GM23338 (cell line): ENCODE results near the gene EPHA3. TPM values are rescaled to one million over a fixed set of nuclear protein-coding genes. Genes with fewer than 3 reads are reported as not detected.

Experiments used
- ATAC-seq: fragments of 200-7000 bp; cut with Tn5 transposase; 3 replicates; pipeline ENCODE4 v1.9.1; 2020
- DNase-seq: peaks from one replicate; pipeline ENCODE4 v3.0.0-alpha.2; 2015; ENCODE audit warnings: low spot score
- H2AFZ ChIP-seq: fragments of 200-600 bp; sonication (generic); 2 replicates; pipeline ENCODE4 v1.8.0; 2016; ENCODE audit warnings: antibody characterized with exemption, mild to moderate bottlenecking, moderate library complexity
- H3F3A ChIP-seq: fragments of 200-600 bp; sonication (generic); replicated peaks from 2 replicates; pipeline ENCODE4 v1.8.0; 2017; ENCODE audit warnings: antibody characterized with exemption, mixed run types, low read depth
- H3K27ac ChIP-seq: fragments of 200-600 bp; sonication (generic); 2 replicates; pipeline ENCODE4 v1.6.1; 2016; ENCODE audit warnings: low read depth
- H3K27me3 ChIP-seq: fragments of 200-600 bp; sonication (generic); 2 replicates; pipeline ENCODE4 v1.8.0; 2016; ENCODE audit warnings: mild to moderate bottlenecking, mixed run types, moderate library complexity; ENCODE audit not compliant: insufficient read depth
- H3K36me3 ChIP-seq: fragments of 200-600 bp; sonication (generic); 2 replicates; pipeline ENCODE4 v1.8.0; 2016; ENCODE audit warnings: mild to moderate bottlenecking; ENCODE audit not compliant: insufficient read depth
- H3K4me1 ChIP-seq: fragments of 200-600 bp; sonication (generic); 2 replicates; pipeline ENCODE4 v1.8.0; 2016; ENCODE audit warnings: mild to moderate bottlenecking, moderate library complexity; ENCODE audit not compliant: insufficient read depth
- H3K4me2 ChIP-seq: fragments of 200-600 bp; sonication (generic); 2 replicates; pipeline ENCODE4 v1.7.1; 2017; ENCODE audit warnings: mixed run types
- H3K4me3 ChIP-seq: fragments of 200-600 bp; sonication (generic); 2 replicates; pipeline ENCODE4 v1.6.1; 2016; ENCODE audit warnings: mixed run types
- H3K79me2 ChIP-seq: fragments of 200-600 bp; sonication (generic); replicated peaks from 2 replicates; pipeline ENCODE4 v1.8.0; 2017; ENCODE audit warnings: mild to moderate bottlenecking; ENCODE audit not compliant: insufficient read depth
- H3K9me2 ChIP-seq: fragments of 200-600 bp; sonication (generic); 2 replicates; pipeline ENCODE4 v1.8.0; 2017; ENCODE audit not compliant: insufficient read depth
- H4K20me1 ChIP-seq: fragments of 200-600 bp; sonication (generic); replicated peaks from 2 replicates; pipeline ENCODE4 v1.8.0; 2017; ENCODE audit warnings: mild to moderate bottlenecking; ENCODE audit not compliant: insufficient read depth
- H3K27ac Mint-ChIP-seq: 2 replicates; pipeline ENCODE4 v1.8.0; 2020; ENCODE audit warnings: inconsistent platforms, mild to moderate bottlenecking, moderate library complexity, mixed read lengths
- H3K27me3 Mint-ChIP-seq: 3 replicates; pipeline ENCODE4 v1.8.0; 2022; ENCODE audit warnings: low read depth, mild to moderate bottlenecking, moderate library complexity, mixed read lengths, inconsistent platforms; ENCODE audit not compliant: insufficient read depth, poor library complexity
- H3K36me3 Mint-ChIP-seq: 3 replicates; pipeline ENCODE4 v1.8.0; 2021; ENCODE audit warnings: low read depth, mild to moderate bottlenecking, inconsistent platforms, moderate library complexity, mixed read lengths
- H3K4me1 Mint-ChIP-seq: 3 replicates; pipeline ENCODE4 v1.8.0; 2020; ENCODE audit warnings: mild to moderate bottlenecking, inconsistent platforms, mixed read lengths
- H3K4me3 Mint-ChIP-seq: 3 replicates; pipeline ENCODE4 v1.8.0; 2021; ENCODE audit warnings: moderate library complexity, mild to moderate bottlenecking, inconsistent platforms, mixed read lengths
- H3K9me3 Mint-ChIP-seq: 3 replicates; pipeline ENCODE4 v1.8.0; 2020; ENCODE audit warnings: moderate library complexity, mild to moderate bottlenecking, inconsistent platforms, mixed read lengths
- CREB1 ChIP-seq: fragments of 250-450 bp; sonication (Bioruptor Pico); IDR thresholded peaks from 2 replicates; pipeline ENCODE4 v1.5.0; 2020; ENCODE audit warnings: low read depth, mild to moderate bottlenecking, moderate library complexity
- EZH2 ChIP-seq: fragments of 200-600 bp; sonication (generic); IDR thresholded peaks from one replicate; pipeline ENCODE4 v1.8.0; 2017; ENCODE audit warnings: antibody characterized with exemption, mild to moderate bottlenecking, low read depth; ENCODE audit not compliant: unreplicated experiment
- EZH2phosphoT487 ChIP-seq: fragments of 200-600 bp; sonication (generic); IDR thresholded peaks from one replicate; pipeline ENCODE4 v1.8.1; 2018; ENCODE audit warnings: antibody characterized with exemption; ENCODE audit not compliant: unreplicated experiment
- JUNB ChIP-seq: IDR thresholded peaks from one replicate; pipeline ENCODE4 v1.6.1; 2016; ENCODE audit warnings: antibody characterized with exemption; ENCODE audit not compliant: unreplicated experiment
- NANOG ChIP-seq: IDR thresholded peaks from 2 replicates; pipeline ENCODE4 v1.6.1; 2016; ENCODE audit warnings: antibody characterized with exemption, borderline replicate concordance
- POLR2AphosphoS5 ChIP-seq: IDR thresholded peaks from 2 replicates; pipeline ENCODE4 v1.6.1; 2016; ENCODE audit warnings: antibody characterized with exemption, low read depth
- STAT1 ChIP-seq: IDR thresholded peaks from one replicate; pipeline ENCODE4 v1.6.1; 2016; ENCODE audit warnings: antibody characterized with exemption; ENCODE audit not compliant: unreplicated experiment
- ZNF114 ChIP-seq: fragments of 250-450 bp; sonication (Bioruptor Pico); IDR thresholded peaks from 2 replicates; pipeline ENCODE4 v1.5.0; 2020; ENCODE audit warnings: mild to moderate bottlenecking, moderate library complexity
- ZNF331 ChIP-seq: fragments of 250-450 bp; sonication (Bioruptor Pico); IDR thresholded peaks from 2 replicates; pipeline ENCODE4 v1.5.0; 2020; ENCODE audit warnings: low read depth, mild to moderate bottlenecking, moderate library complexity
- polyA plus RNA-seq: library from polyadenylated mRNA; unstranded; fragments of >200 nt; fragmentation: Nextera tagmentation; extraction: Ambion mirVana; gene quantifications from 2 replicates; pipeline ENCODE4 v1.2.1, GENCODE V29; 2016
- total RNA-seq: library from RNA; depleted of rRNA; stranded (reverse); fragments of >200 nt; shearing (Covaris generic); gene quantifications from 2 replicates; pipeline ENCODE4 v1.2.3, GENCODE V29; 2014
- TF ChIP-seq, protein P1 (sequence below): fragments of 250-450 bp; sonication (Bioruptor Pico); IDR thresholded peaks from 2 replicates; pipeline ENCODE4 v1.5.0; 2020; ENCODE audit warnings: mild to moderate bottlenecking, moderate library complexity
- TF ChIP-seq, protein P2 (sequence below): IDR thresholded peaks from one replicate; pipeline ENCODE4 v1.6.1; 2018; ENCODE audit warnings: antibody characterized with exemption; ENCODE audit not compliant: unreplicated experiment
- TF ChIP-seq, protein P3 (sequence below), 2 experiments: fragments of 200-600 bp in 1 of 2; sonication (generic) in 1 of 2; conservative IDR thresholded peaks; 2 replicates each; pipeline versions ENCODE4 v1.5.1 to v1.6.1; 2016 to 2017; ENCODE audit warnings: antibody characterized with exemption in 2 of 2, low read depth in 2 of 2, mild to moderate bottlenecking in 2 of 2, moderate library complexity in 1 of 2
- TF ChIP-seq, protein P4 (sequence below): IDR thresholded peaks from 2 replicates; pipeline ENCODE4 v1.6.1; 2016; ENCODE audit warnings: antibody characterized with exemption

Gene EPHA3
- total and polyA plus RNA-seq, 2 experiments from 2014 or later = 0.05 to 0.21 TPM

DNA sequence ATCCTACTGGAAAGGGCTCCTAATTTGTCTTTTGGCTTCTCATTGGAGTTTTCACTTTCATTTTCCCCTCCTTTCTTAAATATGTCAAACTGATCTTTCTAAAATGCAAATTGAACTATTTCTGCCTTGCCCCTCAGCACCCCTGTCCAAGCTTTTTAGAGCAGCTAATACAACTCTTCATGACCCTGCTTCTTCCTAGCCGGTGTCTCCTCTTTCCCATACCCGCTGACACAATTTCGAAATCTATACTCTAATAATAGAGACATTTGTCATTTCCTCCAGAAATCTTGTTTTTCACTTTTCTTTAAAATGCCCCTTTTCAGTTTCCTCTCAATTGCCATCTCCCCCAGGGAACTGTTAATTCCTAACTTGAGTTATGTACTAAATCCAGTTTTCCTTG is 2.9 kb upstream of the EPHA3 start:
- no peak overlapping the region for H3K27ac Mint-ChIP-seq
- H3K4me3 Mint-ChIP-seq = no peak overlapping the region
- no peak overlapping the region for H2AFZ ChIP-seq
- no peak for ATAC-seq
- H3K4me3 ChIP-seq = no peak overlapping the region
- no peaks in the 10 kb centered on the region for H3K36me3 ChIP-seq
- peaks cover 36% of the 10 kb centered on the region for H3K27me3 ChIP-seq
- TF ChIP-seq, protein P1, sequence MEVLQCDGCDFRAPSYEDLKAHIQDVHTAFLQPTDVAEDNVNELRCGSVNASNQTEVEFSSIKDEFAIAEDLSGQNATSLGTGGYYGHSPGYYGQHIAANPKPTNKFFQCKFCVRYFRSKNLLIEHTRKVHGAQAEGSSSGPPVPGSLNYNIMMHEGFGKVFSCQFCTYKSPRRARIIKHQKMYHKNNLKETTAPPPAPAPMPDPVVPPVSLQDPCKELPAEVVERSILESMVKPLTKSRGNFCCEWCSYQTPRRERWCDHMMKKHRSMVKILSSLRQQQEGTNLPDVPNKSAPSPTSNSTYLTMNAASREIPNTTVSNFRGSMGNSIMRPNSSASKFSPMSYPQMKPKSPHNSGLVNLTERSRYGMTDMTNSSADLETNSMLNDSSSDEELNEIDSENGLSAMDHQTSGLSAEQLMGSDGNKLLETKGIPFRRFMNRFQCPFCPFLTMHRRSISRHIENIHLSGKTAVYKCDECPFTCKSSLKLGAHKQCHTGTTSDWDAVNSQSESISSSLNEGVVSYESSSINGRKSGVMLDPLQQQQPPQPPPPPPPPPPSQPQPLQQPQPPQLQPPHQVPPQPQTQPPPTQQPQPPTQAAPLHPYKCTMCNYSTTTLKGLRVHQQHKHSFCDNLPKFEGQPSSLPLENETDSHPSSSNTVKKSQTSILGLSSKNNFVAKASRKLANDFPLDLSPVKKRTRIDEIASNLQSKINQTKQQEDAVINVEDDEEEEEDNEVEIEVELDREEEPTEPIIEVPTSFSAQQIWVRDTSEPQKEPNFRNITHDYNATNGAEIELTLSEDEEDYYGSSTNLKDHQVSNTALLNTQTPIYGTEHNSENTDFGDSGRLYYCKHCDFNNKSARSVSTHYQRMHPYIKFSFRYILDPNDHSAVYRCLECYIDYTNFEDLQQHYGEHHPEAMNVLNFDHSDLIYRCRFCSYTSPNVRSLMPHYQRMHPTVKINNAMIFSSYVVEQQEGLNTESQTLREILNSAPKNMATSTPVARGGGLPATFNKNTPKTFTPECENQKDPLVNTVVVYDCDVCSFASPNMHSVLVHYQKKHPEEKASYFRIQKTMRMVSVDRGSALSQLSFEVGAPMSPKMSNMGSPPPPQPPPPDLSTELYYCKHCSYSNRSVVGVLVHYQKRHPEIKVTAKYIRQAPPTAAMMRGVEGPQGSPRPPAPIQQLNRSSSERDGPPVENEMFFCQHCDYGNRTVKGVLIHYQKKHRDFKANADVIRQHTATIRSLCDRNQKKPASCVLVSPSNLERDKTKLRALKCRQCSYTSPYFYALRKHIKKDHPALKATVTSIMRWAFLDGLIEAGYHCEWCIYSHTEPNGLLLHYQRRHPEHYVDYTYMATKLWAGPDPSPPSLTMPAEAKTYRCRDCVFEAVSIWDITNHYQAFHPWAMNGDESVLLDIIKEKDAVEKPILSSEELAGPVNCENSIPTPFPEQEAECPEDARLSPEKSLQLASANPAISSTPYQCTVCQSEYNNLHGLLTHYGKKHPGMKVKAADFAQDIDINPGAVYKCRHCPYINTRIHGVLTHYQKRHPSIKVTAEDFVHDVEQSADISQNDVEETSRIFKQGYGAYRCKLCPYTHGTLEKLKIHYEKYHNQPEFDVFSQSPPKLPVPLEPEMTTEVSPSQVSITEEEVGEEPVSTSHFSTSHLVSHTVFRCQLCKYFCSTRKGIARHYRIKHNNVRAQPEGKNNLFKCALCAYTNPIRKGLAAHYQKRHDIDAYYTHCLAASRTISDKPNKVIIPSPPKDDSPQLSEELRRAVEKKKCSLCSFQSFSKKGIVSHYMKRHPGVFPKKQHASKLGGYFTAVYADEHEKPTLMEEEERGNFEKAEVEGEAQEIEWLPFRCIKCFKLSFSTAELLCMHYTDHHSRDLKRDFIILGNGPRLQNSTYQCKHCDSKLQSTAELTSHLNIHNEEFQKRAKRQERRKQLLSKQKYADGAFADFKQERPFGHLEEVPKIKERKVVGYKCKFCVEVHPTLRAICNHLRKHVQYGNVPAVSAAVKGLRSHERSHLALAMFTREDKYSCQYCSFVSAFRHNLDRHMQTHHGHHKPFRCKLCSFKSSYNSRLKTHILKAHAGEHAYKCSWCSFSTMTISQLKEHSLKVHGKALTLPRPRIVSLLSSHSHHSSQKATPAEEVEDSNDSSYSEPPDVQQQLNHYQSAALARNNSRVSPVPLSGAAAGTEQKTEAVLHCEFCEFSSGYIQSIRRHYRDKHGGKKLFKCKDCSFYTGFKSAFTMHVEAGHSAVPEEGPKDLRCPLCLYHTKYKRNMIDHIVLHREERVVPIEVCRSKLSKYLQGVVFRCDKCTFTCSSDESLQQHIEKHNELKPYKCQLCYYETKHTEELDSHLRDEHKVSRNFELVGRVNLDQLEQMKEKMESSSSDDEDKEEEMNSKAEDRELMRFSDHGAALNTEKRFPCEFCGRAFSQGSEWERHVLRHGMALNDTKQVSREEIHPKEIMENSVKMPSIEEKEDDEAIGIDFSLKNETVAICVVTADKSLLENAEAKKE (CRISPR knock-in tag) = no peak
- TF ChIP-seq, protein P2, sequence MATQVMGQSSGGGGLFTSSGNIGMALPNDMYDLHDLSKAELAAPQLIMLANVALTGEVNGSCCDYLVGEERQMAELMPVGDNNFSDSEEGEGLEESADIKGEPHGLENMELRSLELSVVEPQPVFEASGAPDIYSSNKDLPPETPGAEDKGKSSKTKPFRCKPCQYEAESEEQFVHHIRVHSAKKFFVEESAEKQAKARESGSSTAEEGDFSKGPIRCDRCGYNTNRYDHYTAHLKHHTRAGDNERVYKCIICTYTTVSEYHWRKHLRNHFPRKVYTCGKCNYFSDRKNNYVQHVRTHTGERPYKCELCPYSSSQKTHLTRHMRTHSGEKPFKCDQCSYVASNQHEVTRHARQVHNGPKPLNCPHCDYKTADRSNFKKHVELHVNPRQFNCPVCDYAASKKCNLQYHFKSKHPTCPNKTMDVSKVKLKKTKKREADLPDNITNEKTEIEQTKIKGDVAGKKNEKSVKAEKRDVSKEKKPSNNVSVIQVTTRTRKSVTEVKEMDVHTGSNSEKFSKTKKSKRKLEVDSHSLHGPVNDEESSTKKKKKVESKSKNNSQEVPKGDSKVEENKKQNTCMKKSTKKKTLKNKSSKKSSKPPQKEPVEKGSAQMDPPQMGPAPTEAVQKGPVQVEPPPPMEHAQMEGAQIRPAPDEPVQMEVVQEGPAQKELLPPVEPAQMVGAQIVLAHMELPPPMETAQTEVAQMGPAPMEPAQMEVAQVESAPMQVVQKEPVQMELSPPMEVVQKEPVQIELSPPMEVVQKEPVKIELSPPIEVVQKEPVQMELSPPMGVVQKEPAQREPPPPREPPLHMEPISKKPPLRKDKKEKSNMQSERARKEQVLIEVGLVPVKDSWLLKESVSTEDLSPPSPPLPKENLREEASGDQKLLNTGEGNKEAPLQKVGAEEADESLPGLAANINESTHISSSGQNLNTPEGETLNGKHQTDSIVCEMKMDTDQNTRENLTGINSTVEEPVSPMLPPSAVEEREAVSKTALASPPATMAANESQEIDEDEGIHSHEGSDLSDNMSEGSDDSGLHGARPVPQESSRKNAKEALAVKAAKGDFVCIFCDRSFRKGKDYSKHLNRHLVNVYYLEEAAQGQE = no peak
- TF ChIP-seq CREB1 (no peak), POLR2AphosphoS5 (no peak), STAT1 (no peak), EZH2 (no peak), JUNB (no peak), ZNF114 (CRISPR knock-in tag) (no peak), EZH2phosphoT487 (no peak), ZNF331 (no peak), NANOG (no peak)
- TF ChIP-seq, protein P3, sequence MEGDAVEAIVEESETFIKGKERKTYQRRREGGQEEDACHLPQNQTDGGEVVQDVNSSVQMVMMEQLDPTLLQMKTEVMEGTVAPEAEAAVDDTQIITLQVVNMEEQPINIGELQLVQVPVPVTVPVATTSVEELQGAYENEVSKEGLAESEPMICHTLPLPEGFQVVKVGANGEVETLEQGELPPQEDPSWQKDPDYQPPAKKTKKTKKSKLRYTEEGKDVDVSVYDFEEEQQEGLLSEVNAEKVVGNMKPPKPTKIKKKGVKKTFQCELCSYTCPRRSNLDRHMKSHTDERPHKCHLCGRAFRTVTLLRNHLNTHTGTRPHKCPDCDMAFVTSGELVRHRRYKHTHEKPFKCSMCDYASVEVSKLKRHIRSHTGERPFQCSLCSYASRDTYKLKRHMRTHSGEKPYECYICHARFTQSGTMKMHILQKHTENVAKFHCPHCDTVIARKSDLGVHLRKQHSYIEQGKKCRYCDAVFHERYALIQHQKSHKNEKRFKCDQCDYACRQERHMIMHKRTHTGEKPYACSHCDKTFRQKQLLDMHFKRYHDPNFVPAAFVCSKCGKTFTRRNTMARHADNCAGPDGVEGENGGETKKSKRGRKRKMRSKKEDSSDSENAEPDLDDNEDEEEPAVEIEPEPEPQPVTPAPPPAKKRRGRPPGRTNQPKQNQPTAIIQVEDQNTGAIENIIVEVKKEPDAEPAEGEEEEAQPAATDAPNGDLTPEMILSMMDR (conservative IDR thresholded peaks at IDR 0.05; ENCODE audit: low read depth in 2 of 2) = no peak
- TF ChIP-seq, protein P4, sequence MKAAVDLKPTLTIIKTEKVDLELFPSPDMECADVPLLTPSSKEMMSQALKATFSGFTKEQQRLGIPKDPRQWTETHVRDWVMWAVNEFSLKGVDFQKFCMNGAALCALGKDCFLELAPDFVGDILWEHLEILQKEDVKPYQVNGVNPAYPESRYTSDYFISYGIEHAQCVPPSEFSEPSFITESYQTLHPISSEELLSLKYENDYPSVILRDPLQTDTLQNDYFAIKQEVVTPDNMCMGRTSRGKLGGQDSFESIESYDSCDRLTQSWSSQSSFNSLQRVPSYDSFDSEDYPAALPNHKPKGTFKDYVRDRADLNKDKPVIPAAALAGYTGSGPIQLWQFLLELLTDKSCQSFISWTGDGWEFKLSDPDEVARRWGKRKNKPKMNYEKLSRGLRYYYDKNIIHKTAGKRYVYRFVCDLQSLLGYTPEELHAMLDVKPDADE = no peak
- no peaks in the 10 kb centered on the region for H3K36me3 Mint-ChIP-seq
- H3K9me3 Mint-ChIP-seq = no peaks in the 10 kb centered on the region
- H4K20me1 ChIP-seq = no peaks in the 10 kb centered on the region
- H3K4me2 ChIP-seq = no peak overlapping the region
- peaks cover 13% of the 10 kb centered on the region for H3K27me3 Mint-ChIP-seq
- H3F3A ChIP-seq = no peaks in the 10 kb centered on the region
- H3K79me2 ChIP-seq = no peaks in the 10 kb centered on the region
- DNase-seq = no peak
- no peak overlapping the region for H3K27ac ChIP-seq
- H3K9me2 ChIP-seq = no peaks in the 10 kb centered on the region
- peaks cover 11% of the 10 kb centered on the region for H3K4me1 ChIP-seq
- H3K4me1 Mint-ChIP-seq = peaks cover 9% of the 10 kb centered on the region; the same call in 2 of the 3 replicates
